Panc1 (cell line): ENCODE results near the gene MAP2K3. TPM values are rescaled to one million over a fixed set of nuclear protein-coding genes. Genes with fewer than 3 reads are reported as not detected.

Source experiments
- ATAC-seq: fragments of 200-7000 bp; cut with Tn5 transposase; 2 replicates; pipeline ENCODE4 v1.9.1; 2020; ENCODE audit warnings: mild to moderate bottlenecking, moderate library complexity
- BruUV-seq: library from RNA; stranded (reverse); fragments of 400-500 nt; replicated peaks from 2 replicates; lab custom pipeline; 2021; lab: Mats Ljungman, UMichigan
- CTCF ChIA-PET: fragments of 300-600 bp; sonication (Branson Sonifier 250); formaldehyde crosslinking; loops from one replicate; lab custom pipeline; 2022; ENCODE audit warnings: antibody characterized with exemption; lab: Charles Lee
- POLR2A ChIA-PET: fragments of 300-600 bp; sonication (Branson Sonifier 250); formaldehyde crosslinking; loops from one replicate; lab custom pipeline; 2022; ENCODE audit warnings: antibody characterized with exemption; lab: Charles Lee
- DNase-seq: peaks from one replicate; pipeline ENCODE4 v3.0.0-alpha.2; 2010; ENCODE audit warnings: low read depth, low spot score
- H3K27ac ChIP-seq: 2 replicates; pipeline ENCODE4 v1.5.1; 2011; ENCODE audit warnings: mild to moderate bottlenecking, low read length, inconsistent platforms
- H3K27me3 ChIP-seq: fragments of 200-500 bp; sonication (Bioruptor generic); 2 replicates; pipeline ENCODE4 v1.6.0; 2014; ENCODE audit warnings: low read length, inconsistent platforms; ENCODE audit not compliant: control insufficient read depth, insufficient read depth
- H3K36me3 ChIP-seq: fragments of 200-500 bp; sonication (Bioruptor generic); 2 replicates; pipeline ENCODE4 v1.5.1; 2014; ENCODE audit warnings: inconsistent platforms, mild to moderate bottlenecking, low read length, moderate library complexity; ENCODE audit not compliant: control insufficient read depth, insufficient read depth
- H3K4me1 ChIP-seq: 2 replicates; pipeline ENCODE4 v1.5.1; 2011; ENCODE audit warnings: inconsistent platforms, mild to moderate bottlenecking, low read length, moderate library complexity; ENCODE audit not compliant: control insufficient read depth, insufficient read depth
- H3K4me3 ChIP-seq, 2 experiments: 2 replicates each; pipeline ENCODE4 v1.5.1; 2011 to 2012; ENCODE audit warnings: low read depth in 2 of 2, low read length in 2 of 2, mild to moderate bottlenecking in 2 of 2, inconsistent platforms in 1 of 2, moderate library complexity in 1 of 2
- H3K9me3 ChIP-seq: fragments of 200-500 bp; sonication (Bioruptor generic); 2 replicates; pipeline ENCODE4 v1.5.1; 2014; ENCODE audit warnings: low read depth, mild to moderate bottlenecking, inconsistent platforms, low read length, moderate library complexity; ENCODE audit not compliant: control insufficient read depth, insufficient read depth
- POLR2AphosphoS5 ChIP-seq: IDR thresholded peaks from 2 replicates; pipeline ENCODE4 v1.6.1; 2012; ENCODE audit warnings: mild to moderate bottlenecking, low read depth, low read length, moderate library complexity
- SIN3A ChIP-seq: IDR thresholded peaks from 2 replicates; pipeline ENCODE4 v1.6.1; 2012; ENCODE audit warnings: low read depth, mild to moderate bottlenecking, low read length, moderate library complexity, borderline replicate concordance; ENCODE audit not compliant: insufficient read depth
- TCF7L2 ChIP-seq: IDR thresholded peaks from 2 replicates; pipeline ENCODE4 v1.6.1; 2011; ENCODE audit warnings: mild to moderate bottlenecking, low read depth, low read length, inconsistent platforms
- in situ Hi-C: cut with HindIII; loops from 2 replicates; pipeline ENCODE4 v1.10.0; 2016; ENCODE audit warnings: low sequenced_read_pairs, low pct_unique_long_range_greater_than_20kb
- intact Hi-C: fragments of 100-400 bp; cut with micrococcal nuclease; formaldehyde crosslinking; loops from one replicate; pipeline ENCODE4 v1.10.0; 2022; ENCODE audit not compliant: unreplicated experiment
- total RNA-seq: library from RNA; stranded (reverse); gene quantifications from one replicate; pipeline ENCODE4 v1.2.1, GENCODE V29; 2021; ENCODE audit not compliant: unreplicated experiment
- TF ChIP-seq, protein P1 (sequence below), 2 experiments: IDR thresholded peaks; 2 replicates each; pipeline ENCODE4 v1.6.1; 2011 to 2012; ENCODE audit warnings: low read depth in 2 of 2, control low read depth in 1 of 2, low read length in 1 of 2, mild to moderate bottlenecking in 1 of 2, moderate library complexity in 1 of 2; ENCODE audit not compliant: insufficient read depth in 1 of 2
- TF ChIP-seq, protein P2 (sequence below): fragments of 450-650 bp; IDR thresholded peaks from 2 replicates; pipeline ENCODE4 v1.5.1; 2017; ENCODE audit warnings: mild to moderate bottlenecking

MAP2K3 gene
- total RNA-seq, 1 experiment from 2014 or later: 44.4 TPM

DNA sequence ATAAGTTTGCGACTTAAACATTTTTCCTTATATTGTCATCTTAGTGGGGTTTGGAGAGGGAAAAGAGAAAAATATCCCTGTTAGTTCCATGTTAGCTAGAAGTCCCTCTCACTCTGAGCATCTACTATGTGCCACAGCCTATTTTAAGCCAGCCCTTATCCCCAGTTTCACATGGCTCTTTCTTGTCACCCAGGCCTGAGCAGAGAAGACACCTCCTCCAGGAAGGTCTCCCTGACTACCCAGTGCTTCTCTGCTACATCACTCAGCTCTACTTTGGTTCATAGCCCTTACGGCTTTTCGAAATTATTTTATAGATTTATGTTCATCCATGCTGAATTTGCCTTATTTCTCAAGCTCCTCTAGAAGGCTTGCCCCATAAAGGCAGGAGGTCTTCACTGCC, 7.2 kb upstream of the MAP2K3 start:
- ChIA-PET POLR2A (no interaction called here), CTCF (no interaction called here)
- TF ChIP-seq, protein P1, sequence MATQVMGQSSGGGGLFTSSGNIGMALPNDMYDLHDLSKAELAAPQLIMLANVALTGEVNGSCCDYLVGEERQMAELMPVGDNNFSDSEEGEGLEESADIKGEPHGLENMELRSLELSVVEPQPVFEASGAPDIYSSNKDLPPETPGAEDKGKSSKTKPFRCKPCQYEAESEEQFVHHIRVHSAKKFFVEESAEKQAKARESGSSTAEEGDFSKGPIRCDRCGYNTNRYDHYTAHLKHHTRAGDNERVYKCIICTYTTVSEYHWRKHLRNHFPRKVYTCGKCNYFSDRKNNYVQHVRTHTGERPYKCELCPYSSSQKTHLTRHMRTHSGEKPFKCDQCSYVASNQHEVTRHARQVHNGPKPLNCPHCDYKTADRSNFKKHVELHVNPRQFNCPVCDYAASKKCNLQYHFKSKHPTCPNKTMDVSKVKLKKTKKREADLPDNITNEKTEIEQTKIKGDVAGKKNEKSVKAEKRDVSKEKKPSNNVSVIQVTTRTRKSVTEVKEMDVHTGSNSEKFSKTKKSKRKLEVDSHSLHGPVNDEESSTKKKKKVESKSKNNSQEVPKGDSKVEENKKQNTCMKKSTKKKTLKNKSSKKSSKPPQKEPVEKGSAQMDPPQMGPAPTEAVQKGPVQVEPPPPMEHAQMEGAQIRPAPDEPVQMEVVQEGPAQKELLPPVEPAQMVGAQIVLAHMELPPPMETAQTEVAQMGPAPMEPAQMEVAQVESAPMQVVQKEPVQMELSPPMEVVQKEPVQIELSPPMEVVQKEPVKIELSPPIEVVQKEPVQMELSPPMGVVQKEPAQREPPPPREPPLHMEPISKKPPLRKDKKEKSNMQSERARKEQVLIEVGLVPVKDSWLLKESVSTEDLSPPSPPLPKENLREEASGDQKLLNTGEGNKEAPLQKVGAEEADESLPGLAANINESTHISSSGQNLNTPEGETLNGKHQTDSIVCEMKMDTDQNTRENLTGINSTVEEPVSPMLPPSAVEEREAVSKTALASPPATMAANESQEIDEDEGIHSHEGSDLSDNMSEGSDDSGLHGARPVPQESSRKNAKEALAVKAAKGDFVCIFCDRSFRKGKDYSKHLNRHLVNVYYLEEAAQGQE (IDR thresholded peaks at IDR 0.05; ENCODE audit: insufficient read depth in 1 of 2, low read depth in 2 of 2, low read length in 1 of 2): no peak
- no peak for TF ChIP-seq TCF7L2
- TF ChIP-seq POLR2AphosphoS5: no peak
- TF ChIP-seq, protein P2, sequence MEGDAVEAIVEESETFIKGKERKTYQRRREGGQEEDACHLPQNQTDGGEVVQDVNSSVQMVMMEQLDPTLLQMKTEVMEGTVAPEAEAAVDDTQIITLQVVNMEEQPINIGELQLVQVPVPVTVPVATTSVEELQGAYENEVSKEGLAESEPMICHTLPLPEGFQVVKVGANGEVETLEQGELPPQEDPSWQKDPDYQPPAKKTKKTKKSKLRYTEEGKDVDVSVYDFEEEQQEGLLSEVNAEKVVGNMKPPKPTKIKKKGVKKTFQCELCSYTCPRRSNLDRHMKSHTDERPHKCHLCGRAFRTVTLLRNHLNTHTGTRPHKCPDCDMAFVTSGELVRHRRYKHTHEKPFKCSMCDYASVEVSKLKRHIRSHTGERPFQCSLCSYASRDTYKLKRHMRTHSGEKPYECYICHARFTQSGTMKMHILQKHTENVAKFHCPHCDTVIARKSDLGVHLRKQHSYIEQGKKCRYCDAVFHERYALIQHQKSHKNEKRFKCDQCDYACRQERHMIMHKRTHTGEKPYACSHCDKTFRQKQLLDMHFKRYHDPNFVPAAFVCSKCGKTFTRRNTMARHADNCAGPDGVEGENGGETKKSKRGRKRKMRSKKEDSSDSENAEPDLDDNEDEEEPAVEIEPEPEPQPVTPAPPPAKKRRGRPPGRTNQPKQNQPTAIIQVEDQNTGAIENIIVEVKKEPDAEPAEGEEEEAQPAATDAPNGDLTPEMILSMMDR: no peak
- no peak for TF ChIP-seq SIN3A
- H3K27ac ChIP-seq: no peak overlapping the region
- no TSS peak for BruUV-seq
- in situ Hi-C loops: no loop called here
- no peak for ATAC-seq
- H3K4me3 ChIP-seq: no peak overlapping the region
- H3K9me3 ChIP-seq: no peaks in the 10 kb centered on the region
- intact Hi-C loops: no loop called here
- H3K36me3 ChIP-seq: no peaks in the 10 kb centered on the region
- H3K27me3 ChIP-seq: no peaks in the 10 kb centered on the region
- no peak for DNase-seq
- peaks cover under 1% of the 10 kb centered on the region for H3K4me1 ChIP-seq

DNA sequence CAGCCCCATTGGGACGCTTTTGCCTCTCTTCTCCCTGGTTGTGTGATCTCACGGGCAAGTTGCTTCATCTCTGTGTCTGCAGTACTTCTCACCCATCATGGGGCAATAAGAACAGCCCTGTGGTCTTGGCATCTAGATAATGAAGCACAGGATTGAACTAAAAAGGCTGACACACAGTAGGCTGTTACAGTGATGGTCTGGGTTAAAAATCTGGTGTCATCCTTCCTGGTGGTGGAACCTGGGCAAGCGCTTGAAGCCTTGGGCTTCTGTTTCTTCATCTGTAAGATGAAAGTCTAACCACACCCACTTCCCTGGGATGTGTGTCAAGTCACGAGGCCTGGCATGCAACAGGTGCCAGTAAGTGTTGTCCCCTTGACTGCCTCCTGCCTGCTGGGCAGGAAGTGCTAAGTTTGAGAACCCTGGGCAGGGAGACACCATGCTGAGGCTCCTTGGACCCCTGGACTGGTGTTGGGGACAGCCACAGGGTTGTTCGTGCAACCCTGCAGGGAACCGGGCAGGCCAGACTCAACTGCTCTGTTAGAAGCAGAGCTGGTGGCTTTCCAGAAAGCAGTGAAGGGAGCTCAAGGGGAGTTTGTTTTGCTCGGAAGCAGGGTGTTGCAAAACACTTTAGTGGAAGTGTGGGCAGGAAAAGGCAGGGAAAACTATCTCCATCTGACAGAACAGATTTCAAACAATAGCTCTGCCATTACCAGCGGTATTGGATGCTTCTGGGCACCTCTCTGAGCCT, 5.9 kb upstream of the MAP2K3 start:
- DNase-seq: no peak
- Histone ChIP-seq H3K9me3 (no peaks in the 10 kb centered on the region), H3K27ac (no peak overlapping the region), H3K36me3 (no peaks in the 10 kb centered on the region), H3K27me3 (no peaks in the 10 kb centered on the region), H3K4me1 (peaks cover 8% of the 10 kb centered on the region), H3K4me3 (no peak overlapping the region)
- ATAC-seq: no peak
- POLR2A ChIA-PET: no interaction called here
- intact Hi-C loops (no loop called here), in situ Hi-C loops (no loop called here)
- CTCF ChIA-PET: no interaction called here
- no TSS peak for BruUV-seq
- TF ChIP-seq, protein P1 (IDR thresholded peaks at IDR 0.05; ENCODE audit: insufficient read depth in 1 of 2, low read depth in 2 of 2, low read length in 1 of 2): no peak
- TF ChIP-seq SIN3A: no peak
- no peak for TF ChIP-seq POLR2AphosphoS5
- TF ChIP-seq TCF7L2: no peak
- TF ChIP-seq, protein P2: no peak
